HG02885 (cell line): ENCODE results near the gene HOOK2.
"Not testable (repeated sequence)": the region's sequence is repeated elsewhere in the genome, so short reads cannot be mapped to it uniquely, and the experiment has no call there.

Experiments used
- ATAC-seq: cut with Tn5 transposase; IDR thresholded peaks from one replicate; pipeline ENCODE4 v1.9.1; 2021; ENCODE audit warnings: mild to moderate bottlenecking; ENCODE audit not compliant: unreplicated experiment, poor library complexity

Gene HOOK2, protein sequence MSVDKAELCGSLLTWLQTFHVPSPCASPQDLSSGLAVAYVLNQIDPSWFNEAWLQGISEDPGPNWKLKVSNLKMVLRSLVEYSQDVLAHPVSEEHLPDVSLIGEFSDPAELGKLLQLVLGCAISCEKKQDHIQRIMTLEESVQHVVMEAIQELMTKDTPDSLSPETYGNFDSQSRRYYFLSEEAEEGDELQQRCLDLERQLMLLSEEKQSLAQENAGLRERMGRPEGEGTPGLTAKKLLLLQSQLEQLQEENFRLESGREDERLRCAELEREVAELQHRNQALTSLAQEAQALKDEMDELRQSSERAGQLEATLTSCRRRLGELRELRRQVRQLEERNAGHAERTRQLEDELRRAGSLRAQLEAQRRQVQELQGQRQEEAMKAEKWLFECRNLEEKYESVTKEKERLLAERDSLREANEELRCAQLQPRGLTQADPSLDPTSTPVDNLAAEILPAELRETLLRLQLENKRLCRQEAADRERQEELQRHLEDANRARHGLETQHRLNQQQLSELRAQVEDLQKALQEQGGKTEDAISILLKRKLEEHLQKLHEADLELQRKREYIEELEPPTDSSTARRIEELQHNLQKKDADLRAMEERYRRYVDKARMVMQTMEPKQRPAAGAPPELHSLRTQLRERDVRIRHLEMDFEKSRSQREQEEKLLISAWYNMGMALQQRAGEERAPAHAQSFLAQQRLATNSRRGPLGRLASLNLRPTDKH

DNA sequence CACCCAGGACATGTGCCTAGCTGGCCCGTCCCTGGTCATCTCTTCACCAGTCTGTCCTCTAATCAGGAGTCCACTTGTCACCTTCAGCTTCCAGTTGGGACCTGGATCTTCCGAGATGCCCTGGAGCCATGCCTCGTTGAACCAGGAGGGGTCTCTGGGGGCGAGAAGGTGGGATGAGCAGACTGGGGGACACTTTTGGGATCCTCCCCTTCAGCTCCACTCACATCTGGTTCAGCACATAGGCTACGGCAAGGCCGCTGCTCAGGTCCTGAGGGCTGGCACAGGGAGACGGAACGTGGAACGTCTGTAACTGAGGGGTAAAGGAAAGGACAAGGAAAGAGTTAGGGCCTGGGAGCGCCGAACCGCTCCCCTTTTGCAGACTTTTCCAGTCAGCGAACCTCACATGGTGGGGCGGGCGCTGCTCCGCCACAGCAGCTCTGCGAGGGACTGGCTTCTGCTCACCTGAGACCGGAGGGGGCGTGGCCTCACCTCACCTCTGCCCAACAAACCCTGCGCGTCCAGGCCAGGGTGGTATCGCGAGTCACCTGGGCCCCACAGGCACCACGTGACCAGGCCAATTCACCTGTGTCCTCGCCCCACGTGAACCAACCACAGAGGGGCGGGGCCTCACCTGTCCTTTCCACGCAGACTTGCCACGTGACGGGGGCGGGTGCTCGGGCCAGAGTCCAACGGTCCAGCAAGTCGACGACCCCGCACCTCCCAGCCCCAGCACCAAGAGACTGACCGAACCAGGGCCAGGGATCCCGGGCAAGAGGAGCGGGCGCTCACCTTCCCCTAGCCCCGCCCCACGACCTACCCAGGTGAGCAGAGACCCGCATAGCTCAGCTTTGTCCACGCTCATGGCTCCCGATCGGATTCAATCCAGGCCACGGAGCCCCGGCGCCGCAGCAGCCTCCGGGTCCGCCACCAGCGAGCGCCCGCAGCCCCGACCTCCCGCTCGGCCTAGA lies at the start of gene HOOK2:
TSS of gene HOOK2 (minus strand) at position 965 of the 968 bp plus-strand sequence. CDS start at position 862, 103 bp downstream.
- ATAC-seq: peak; percentile 8

DNA sequence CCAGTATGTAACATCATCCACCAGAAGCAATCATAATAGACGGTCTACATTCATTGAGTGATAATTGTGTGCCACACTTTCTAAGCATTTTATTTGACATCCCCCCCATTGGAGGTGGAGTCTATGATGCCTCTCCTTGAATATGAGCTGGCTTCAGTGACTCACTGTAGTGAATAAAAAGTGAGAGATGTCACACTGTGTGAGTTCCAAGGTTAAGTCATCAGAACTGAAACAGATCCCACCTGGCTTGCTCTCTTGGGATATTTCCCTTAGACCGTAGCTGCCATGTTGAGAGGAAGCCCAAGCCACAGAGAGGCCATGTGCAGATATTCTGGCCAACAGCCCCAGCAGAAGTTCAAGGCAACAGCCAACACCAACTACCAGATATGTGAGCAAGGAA lies 46.4 kb upstream of the HOOK2 start:
- no peak for ATAC-seq

DNA sequence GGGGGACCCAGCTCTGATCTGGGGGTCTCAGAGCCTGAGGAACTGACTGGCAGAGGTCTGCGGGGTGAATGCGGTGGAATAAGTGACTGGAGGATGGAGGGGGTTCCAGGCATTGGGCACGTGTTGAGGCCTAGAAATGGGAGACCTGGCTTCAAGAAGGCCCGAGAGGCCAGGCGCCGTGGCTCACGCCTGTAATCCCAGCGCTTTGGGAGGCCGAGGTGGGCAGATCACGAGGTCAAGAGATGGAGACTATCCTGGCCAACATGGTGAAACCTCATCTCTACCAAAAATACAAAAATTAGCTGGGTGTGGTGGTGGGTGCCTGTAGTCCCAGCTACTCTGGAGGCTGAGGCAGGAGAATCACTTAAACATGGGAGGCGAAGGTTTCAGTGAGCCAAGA lies 42.5 kb upstream of the HOOK2 start:
- not testable (repeated sequence) for ATAC-seq

DNA sequence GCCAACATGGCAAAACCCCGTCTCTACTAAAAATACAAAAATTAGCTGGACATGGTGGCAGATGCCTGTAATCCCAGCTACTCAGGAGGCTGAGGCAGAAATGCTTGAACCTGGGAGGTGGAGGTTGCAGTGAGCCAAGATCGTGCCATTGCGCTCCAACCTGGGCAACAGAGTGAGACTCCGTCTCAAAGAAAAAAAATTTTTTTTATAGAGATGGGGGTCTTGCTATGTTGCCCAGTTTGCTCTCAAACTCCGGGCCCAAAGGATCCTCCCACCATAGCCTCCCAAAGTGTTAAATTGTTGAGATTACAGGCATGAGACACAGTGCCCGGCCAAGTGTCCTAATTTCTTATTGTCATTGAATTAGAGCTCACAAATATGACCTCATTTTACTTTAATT lies 41.8 kb upstream of the HOOK2 start:
- not testable (repeated sequence) for ATAC-seq

DNA sequence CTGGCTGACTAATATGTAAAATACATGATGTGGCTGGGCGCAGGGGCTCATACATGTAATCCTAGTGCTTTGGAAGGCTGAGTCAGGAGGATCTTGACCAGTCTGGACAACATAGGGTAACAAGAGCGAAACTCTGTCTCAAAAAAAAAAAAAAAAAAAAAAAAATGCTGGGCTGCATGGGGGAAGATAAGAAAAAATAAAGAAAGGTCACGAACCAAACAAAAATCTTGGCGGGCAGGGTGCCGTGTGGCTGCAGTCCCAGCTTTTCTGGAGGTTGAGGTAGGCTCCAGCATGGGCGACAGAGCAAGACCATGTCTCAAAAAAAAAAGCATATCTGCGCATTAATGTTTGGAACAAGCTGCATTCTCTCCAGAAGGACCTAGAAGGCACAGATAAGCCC lies 39.7 kb upstream of the HOOK2 start:
- no peak for ATAC-seq

DNA sequence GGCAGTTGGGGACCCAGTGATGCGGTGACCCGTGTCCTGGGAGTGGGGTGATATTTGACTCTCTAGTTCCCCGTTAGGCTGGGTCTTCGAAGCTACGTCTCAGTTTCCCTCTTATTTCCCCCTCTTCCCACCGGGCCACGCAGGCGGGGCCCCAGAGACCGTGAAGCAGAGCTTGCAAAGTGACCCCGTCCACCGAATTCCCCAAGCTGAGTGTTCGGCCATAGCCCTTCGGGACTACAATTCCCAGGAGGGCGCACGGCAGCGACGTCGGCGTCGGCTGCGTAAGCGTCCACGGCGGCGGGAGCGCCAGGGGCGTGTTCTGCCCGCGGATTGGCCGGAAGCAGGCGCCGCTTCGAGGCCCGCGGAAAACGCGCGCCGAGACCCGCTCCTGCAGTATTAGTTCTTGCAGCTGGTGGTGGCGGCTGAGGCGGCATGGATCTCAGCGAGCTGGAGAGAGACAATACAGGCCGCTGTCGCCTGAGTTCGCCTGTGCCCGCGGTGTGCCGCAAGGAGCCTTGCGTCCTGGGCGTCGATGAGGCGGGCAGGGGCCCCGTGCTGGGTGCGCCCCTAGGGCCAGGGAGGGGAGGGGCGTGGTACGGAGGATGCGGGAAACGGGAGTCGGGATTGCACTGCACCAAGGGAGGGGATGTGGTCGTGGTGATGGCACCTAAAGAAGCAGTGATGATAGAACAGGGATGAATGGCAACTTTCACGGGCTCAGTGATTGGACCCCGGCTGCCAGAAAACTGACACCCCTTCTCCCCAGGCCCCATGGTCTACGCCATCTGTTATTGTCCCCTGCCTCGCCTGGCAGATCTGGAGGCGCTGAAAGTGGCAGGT lies 31.1 kb upstream of the HOOK2 start, which contains the start of gene RNASEH2A:
TSS of gene RNASEH2A (plus strand) at position 343 of the 840 bp plus-strand sequence. CDS start at position 433, 90 bp downstream.
- peak; percentile 83 for ATAC-seq

DNA sequence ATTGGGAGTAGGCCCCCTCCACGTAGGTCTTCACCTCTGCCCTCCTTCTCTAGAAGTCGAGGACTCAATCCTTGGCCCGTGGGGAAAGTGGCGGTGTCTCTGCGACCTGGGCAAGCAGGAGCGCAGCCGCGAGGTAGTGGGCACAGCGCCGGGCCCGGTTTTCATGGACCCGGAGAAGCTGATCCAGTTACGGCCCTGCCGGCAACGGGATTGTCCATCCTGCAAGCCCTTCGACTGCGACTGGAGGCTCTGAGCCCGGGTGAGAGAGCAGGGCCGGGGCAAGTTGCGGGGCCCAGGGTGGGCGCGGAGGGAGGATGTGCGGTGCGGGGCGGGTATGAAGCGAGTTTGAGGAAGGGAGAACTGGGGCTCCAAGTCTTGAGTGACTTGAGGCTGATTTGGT lies 28.7 kb upstream of the HOOK2 start:
- no peak for ATAC-seq

DNA sequence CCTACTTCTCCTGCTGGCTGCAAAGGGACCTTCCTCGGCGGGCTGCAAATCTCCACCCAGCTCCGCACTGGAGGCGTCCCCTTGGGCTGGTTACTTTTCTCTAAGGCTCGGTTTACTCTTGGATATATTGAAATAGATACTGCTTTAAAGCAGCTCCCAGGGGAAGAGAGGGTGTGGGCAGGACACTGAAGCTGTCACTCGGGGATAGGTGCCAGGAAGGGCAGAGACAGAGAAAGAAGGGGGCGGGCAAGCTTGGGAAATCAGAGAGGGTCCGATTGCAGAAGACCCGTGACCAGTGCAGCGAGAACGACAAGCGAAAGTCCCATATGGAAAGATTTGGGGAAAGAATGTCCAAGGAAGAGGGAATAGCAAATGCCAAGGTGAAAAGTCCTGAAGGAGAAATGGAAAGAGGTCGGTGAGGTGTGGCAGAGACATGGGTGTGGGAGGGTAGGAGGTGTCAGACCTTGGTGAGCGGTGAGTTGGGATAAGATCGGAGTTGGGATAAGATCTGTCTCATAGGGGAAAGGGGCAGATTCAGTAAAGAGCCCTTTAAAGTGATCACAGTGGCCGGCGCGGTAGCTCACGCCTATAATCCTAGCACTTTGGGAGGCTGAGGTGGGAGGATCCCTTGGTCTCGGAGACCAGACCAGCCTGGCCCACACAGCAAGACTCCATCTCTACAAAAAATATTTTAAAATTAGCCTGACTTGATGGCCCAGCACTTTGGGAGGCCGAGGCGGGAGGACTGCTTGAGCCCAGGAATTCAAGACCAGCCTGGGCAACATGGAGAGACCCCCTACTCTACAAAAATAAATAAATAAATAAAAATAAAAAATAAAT lies 27.1 kb upstream of the HOOK2 start:
- ATAC-seq: no peak

DNA sequence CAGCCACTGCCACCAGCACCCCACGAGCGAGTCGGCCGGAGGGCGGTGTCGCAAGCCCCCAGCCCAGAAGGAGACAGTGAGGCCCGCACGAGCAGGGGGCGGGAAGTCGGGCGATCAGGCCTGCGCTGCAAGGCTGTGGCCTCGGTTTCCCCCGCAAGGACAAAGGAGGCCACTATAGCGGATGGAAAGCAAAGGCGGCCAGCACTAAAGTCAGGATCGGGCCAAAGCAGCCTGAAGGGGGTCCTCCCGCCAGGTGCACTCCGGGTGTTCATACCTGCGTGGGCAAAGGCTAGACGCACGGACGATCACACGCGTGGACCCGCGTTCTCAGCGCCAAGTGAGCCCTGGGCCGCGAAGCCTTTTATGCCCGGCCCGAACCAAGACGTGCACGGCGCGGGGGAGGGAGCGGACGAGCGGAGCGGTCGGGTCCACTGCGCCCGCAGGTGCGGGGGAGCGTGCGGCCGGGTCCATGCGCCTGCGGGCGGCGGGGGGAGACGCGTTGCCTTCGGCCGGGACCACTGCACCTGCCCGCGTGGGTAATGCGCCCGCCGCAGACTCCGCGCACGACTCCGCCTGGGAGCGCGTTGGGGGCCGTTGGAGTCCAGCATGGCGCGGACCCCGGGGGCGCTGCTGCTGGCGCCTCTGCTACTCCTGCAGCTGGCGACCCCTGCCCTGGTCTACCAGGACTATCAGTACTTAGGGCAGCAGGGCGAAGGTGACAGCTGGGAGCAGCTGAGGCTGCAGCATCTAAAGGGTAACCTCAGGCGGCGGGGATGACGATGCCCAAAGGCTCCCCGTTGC lies 26.3 kb upstream of the HOOK2 start, which contains the start of the genes PRDX2 and THSD8:
TSS of gene PRDX2 (minus strand) at position 335 of the 801 bp plus-strand sequence. CDS start 539 bp downstream, outside the sequence.
TSS of gene THSD8 (plus strand) at position 604 of the 801 bp plus-strand sequence. CDS start at position 607, 3 bp downstream.
- peak; percentile 59 for ATAC-seq

DNA sequence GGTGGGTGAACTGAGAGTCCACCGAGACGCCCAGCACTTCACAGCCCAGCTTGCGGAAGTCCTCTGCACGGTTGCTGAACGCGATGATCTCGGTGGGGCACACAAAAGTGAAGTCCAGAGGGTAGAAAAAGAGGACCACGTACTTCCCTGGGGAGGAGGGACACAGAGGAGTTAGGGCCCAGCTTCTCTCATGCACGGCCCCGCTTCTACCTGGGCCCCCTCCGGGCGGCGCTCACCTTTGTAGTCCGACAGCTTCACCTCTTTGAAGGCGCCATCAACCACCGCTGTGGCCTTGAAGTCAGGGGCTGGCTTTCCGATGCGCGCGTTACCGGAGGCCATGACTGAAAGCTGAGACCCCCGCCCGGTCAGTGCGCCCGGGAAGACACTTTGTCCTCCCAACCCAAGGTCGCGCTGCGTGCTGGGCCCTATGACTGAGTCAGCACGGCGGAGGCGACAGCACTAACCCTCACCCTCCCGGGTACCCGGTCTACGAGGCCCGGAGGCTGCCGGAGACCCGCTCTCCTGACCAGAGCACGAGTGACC lies 25.6 kb upstream of the HOOK2 start:
- no peak for ATAC-seq

DNA sequence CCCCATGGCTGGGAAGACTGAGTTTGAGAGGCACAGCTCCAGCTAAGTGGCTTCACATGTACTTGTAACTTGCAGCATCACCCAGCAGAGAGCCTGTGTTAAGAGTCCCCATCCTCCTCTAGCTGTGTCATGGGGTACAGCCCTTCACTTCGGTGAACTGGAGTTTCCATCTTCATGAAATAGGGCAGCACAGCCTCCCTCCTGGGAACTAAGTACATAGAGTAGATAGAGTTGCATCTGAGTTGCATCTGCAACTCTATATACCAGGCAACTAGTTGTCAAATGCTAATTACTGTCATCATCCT lies 25.1 kb upstream of the HOOK2 start:
- no peak for ATAC-seq

DNA sequence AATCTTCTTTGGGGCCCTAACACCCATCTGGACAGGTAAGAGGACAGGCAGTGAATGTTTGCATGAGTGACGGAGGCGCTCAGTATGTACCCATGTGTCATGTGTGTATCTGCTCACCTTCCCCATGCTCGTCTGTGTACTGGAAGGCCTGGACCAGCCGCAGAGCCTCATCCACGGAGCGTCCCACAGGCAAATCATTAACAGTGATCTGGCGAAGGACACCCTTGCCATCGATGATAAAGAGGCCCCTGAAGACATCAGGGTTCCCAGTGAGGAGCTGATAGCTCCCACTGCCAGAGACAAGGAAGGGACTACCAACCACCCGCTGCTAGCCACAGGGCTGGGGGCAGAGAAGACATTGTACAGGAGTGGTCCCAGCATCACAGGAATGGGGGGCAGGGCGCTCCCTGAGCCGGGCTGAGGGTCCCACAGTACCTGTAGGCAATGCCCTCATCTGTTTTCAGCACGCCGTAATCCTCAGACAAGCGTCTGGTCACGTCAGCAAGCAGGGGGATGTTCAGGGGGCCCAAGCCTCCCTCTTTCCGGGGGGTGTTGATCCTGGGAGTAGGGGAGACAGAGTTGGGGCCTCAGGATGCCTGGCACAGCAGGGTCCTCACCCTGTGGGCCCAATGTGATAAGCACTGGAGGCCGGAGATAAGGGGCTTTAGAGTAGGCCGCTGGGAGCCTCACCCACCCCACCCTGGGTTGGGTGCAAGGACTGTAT lies 24.6 kb upstream of the HOOK2 start:
- no peak for ATAC-seq

DNA sequence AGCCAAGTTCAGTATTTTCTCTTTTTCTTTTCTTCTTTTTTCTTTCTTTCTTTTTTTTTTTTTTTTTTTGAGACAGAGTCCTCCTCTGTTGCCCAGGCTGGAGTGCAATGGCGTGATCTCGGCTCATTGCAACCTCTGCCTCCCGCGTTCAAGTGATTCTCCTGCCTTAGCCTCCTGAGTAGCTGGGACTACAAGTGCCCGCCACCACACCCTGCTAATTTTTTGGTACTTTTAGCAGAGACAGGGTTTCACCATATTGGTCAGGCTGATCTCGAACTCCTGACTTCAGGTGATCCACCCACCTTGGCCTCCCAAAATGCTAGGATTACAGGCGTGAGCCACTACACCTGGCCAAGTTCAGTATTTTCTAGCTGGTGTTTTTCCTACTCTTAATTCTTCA lies 22.3 kb upstream of the HOOK2 start:
- ATAC-seq: not testable (repeated sequence)

DNA sequence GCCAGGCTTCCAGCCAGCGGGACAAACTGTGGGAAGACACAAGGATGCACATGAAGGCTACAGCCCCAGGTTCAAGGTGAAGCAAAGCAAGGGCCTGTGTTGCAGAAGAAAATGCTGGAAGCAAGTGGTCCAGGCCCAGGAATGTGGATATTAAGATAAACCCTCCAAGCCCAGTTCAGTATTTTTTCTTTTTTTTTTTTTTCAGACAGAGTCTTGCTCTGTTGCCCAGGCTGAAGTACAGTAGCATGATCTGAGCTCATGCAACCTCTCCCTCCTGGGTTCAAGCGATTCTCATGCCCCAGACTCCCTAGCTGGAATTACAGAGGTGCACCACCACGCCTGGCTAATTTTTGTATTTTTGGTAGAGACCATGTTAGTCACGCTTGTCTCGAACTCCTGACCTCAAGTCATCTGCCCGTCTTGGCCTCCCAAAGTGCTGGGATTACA lies 21.8 kb upstream of the HOOK2 start:
- ATAC-seq: no peak

DNA sequence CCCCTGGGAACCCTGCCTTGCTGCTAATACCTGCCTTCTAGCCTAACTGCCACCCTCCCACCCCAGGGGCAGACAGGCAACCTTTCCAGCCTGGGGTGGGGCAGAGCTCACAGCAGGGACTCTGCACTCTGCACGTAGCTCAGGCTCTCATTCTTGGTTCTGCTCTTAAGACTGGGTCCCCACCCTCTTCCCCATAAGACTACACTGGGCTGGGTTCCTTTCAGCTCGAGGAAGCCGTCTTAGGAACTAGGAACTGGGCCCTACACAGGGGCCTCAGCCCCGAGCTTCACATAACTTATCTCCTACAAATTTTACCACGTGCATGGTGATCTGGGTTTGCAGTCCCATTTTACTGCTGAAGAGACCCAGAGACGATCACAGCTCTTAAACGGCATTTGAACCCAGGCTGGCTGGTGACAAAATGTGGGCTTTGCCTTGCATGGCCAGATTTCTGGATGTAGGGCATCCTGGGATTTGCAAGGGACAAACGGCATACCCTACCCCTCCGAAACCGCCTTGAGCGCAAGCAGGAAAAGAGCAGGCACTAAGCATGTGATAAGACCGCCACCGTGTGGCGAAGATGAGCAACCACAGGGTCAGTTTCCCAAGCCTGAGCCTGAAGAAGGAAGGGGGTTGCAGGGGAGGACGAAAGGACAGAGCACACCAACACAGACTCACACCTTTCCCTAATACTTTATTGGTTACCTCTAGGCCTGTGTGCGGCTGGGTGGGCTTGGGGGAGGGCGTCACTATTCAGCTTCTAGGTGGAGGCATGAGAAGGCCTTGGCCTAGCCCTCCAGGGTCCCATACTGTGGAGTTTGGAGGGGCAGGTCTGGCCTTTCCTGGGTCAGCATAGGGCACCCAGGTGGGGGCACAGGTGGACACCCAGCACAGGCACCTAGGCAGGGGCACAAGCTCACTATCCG lies 21.1 kb upstream of the HOOK2 start:
- ATAC-seq: no peak

DNA sequence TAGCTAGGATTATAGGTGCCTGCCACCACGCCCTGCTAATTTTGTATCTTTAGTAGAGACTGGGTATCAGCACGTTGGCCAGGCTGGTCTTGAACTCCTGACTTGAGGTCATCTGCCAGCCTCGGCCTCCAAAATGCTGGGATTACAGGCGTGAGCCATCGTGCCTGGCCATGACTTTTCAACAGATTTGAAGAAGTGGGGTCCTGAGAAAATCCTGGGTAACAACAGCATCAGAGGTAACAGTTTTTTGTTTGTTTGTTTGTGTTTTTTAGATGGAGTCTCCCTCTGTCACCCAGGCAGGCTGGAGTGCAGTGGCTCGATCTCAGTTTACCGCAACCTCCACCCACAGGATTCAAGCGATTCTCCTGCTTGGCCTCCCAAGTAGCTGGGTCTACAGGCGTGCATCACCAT lies 19.6 kb upstream of the HOOK2 start:
- ATAC-seq: no peak
